Calu3 (cell line): ENCODE measurements around the gene IYD. TPM values are rescaled to one million over a fixed set of nuclear protein-coding genes. Genes with fewer than 3 reads are reported as not detected.

Source experiments
- BruUV-seq: library from RNA; stranded (reverse); fragments of 400-500 nt; replicated peaks from 2 replicates; lab custom pipeline; 2021; lab: Mats Ljungman, UMichigan
- CTCF ChIA-PET: fragments of 300-600 bp; sonication (Branson Sonifier 250); formaldehyde crosslinking; loops from one replicate; lab custom pipeline; 2022; ENCODE audit warnings: antibody characterized with exemption; lab: Charles Lee
- DNase-seq: peaks from one replicate; pipeline ENCODE4 v3.0.0; 2022
- H3K27ac Mint-ChIP-seq: one replicate; pipeline ENCODE4 v1.8.0; 2022; ENCODE audit warnings: mixed read lengths; ENCODE audit not compliant: unreplicated experiment
- H3K27me3 Mint-ChIP-seq: one replicate; pipeline ENCODE4 v1.8.0; 2022; ENCODE audit warnings: mixed read lengths; ENCODE audit not compliant: unreplicated experiment
- H3K36me3 Mint-ChIP-seq: one replicate; pipeline ENCODE4 v1.8.0; 2022; ENCODE audit warnings: mild to moderate bottlenecking, moderate library complexity, mixed read lengths; ENCODE audit not compliant: insufficient read depth, unreplicated experiment
- H3K4me1 Mint-ChIP-seq: one replicate; pipeline ENCODE4 v1.8.0; 2022; ENCODE audit warnings: mild to moderate bottlenecking, low read depth, mixed read lengths; ENCODE audit not compliant: unreplicated experiment
- H3K4me3 Mint-ChIP-seq: one replicate; pipeline ENCODE4 v1.8.0; 2022; ENCODE audit warnings: mild to moderate bottlenecking, low read depth, moderate library complexity, mixed read lengths; ENCODE audit not compliant: unreplicated experiment
- H3K9me3 Mint-ChIP-seq: one replicate; pipeline ENCODE4 v1.8.0; 2022; ENCODE audit warnings: low read depth, mixed read lengths; ENCODE audit not compliant: unreplicated experiment
- CTCF ChIP-seq: fragments of 200-600 bp; IDR thresholded peaks from one replicate; pipeline ENCODE4 v1.8.0; 2022; ENCODE audit warnings: antibody characterized with exemption; ENCODE audit not compliant: unreplicated experiment
- intact Hi-C: fragments of 100-400 bp; cut with micrococcal nuclease; formaldehyde crosslinking; loops from one replicate; pipeline ENCODE4 v1.10.0; 2022; ENCODE audit not compliant: unreplicated experiment
- total RNA-seq: library from RNA; stranded (reverse); gene quantifications from 2 replicates; pipeline ENCODE4 v1.2.3, GENCODE V29; 2022

The IYD gene
- total RNA-seq, 1 experiment from 2014 or later = 0.92 TPM

- H3K4me1 Mint-ChIP-seq = peaks cover 8% of the 10 kb centered on the region
- no peaks in the 10 kb centered on the region for H3K36me3 Mint-ChIP-seq
- DNase-seq = no peak
- no peak overlapping the region for H3K4me3 Mint-ChIP-seq
- no peaks in the 10 kb centered on the region for H3K27me3 Mint-ChIP-seq
- TF ChIP-seq CTCF = no peak
- intact Hi-C loops = loop anchor here (10.0 kb wide), 1 partner anchor 457 kb away; no protein-coding TSS in a partner anchor
- H3K9me3 Mint-ChIP-seq = no peaks in the 10 kb centered on the region
- no TSS peak for BruUV-seq
- H3K27ac Mint-ChIP-seq = no peak overlapping the region
- CTCF ChIA-PET = no interaction called here
These were observed 22.6 kb downstream of the IYD start for GRCh38 chr6:150391414-150391813.

- CTCF ChIA-PET = no interaction called here
- Mint-ChIP-seq H3K27ac (no peak overlapping the region), H3K27me3 (no peaks in the 10 kb centered on the region), H3K9me3 (no peaks in the 10 kb centered on the region), H3K4me1 (peaks cover 8% of the 10 kb centered on the region), H3K36me3 (no peaks in the 10 kb centered on the region), H3K4me3 (no peak overlapping the region)
- intact Hi-C loops = loop anchor here (2.0 to 10.0 kb wide), 2 partner anchors 321 to 457 kb away; no protein-coding TSS in a partner anchor
- TF ChIP-seq CTCF = no peak
- BruUV-seq = no TSS peak
- DNase-seq = no peak
These were observed 23.1 kb downstream of the IYD start for GRCh38 chr6:150391890-150392289.

- DNase-seq = no peak
- no peak overlapping the region for H3K27ac Mint-ChIP-seq
- H3K4me1 Mint-ChIP-seq = peaks cover 8% of the 10 kb centered on the region
- intact Hi-C loops = loop anchor here (2.0 to 10.0 kb wide), 2 partner anchors 322 to 458 kb away; no protein-coding TSS in a partner anchor
- CTCF ChIA-PET = interaction anchor here (0.9 kb wide), 1 partner anchor 386 kb away, joined by 4 read pairs; no protein-coding TSS in a partner anchor
- no peaks in the 10 kb centered on the region for H3K36me3 Mint-ChIP-seq
- H3K27me3 Mint-ChIP-seq = no peaks in the 10 kb centered on the region
- no peak for TF ChIP-seq CTCF
- H3K4me3 Mint-ChIP-seq = no peak overlapping the region
- BruUV-seq = no TSS peak
- H3K9me3 Mint-ChIP-seq = no peaks in the 10 kb centered on the region
These were observed 23.8 kb downstream of the IYD start for GRCh38 chr6:150392452-150393220.

- BruUV-seq = no TSS peak
- Mint-ChIP-seq H3K36me3 (no peaks in the 10 kb centered on the region), H3K27ac (no peak overlapping the region), H3K4me1 (peaks cover 8% of the 10 kb centered on the region), H3K27me3 (no peaks in the 10 kb centered on the region), H3K4me3 (no peak overlapping the region), H3K9me3 (no peaks in the 10 kb centered on the region)
- DNase-seq = no peak
- no peak for TF ChIP-seq CTCF
- intact Hi-C loops = loop anchor here (2.0 to 10.0 kb wide), 2 partner anchors 59 to 459 kb away; no protein-coding TSS in a partner anchor
- CTCF ChIA-PET = interaction anchor here (0.6 to 2.5 kb wide), 5 partner anchors 17 to 377 kb away, joined by 4 to 19 read pairs (median 5); no protein-coding TSS in a partner anchor
These were observed 25.5 kb downstream of the IYD start for GRCh38 chr6:150394053-150394898.
